Measurements from ENCODE around the gene ZBTB20. TPM values are rescaled to one million over a fixed set of nuclear protein-coding genes. Genes with fewer than 3 reads are reported as not detected.

The ZBTB20 gene
- total RNA-seq, 4 donors from 2014 or later: 4.1 to 41.8 (median 11.6) TPM

DNA sequence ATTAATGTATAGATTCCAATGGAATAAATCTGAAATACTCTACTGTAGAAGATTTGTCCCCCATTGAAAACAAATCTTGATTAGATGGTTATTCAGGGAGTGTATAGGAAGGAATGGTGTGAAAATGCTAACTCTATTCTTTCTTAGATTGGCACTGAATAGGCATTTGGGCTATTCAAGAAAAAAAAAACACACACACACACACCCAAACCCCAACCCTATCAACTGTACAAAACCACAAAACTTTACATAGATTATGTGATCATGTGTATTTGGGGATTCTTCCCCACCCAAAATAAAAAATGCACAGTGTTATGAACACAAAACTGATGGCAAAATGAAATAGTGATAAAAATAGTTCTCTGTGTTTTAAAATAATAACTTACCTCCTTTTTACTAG is 791.4 kb downstream of the ZBTB20 start:
- no peaks in the 10 kb centered on the region for H3K9me3 ChIP-seq
- no peaks in the 10 kb centered on the region for H3K4me1 ChIP-seq
- DNase-seq: no peak
- no peak for TF ChIP-seq POLR2A (IDR thresholded peaks at IDR 0.05)
- TF ChIP-seq, protein P1, sequence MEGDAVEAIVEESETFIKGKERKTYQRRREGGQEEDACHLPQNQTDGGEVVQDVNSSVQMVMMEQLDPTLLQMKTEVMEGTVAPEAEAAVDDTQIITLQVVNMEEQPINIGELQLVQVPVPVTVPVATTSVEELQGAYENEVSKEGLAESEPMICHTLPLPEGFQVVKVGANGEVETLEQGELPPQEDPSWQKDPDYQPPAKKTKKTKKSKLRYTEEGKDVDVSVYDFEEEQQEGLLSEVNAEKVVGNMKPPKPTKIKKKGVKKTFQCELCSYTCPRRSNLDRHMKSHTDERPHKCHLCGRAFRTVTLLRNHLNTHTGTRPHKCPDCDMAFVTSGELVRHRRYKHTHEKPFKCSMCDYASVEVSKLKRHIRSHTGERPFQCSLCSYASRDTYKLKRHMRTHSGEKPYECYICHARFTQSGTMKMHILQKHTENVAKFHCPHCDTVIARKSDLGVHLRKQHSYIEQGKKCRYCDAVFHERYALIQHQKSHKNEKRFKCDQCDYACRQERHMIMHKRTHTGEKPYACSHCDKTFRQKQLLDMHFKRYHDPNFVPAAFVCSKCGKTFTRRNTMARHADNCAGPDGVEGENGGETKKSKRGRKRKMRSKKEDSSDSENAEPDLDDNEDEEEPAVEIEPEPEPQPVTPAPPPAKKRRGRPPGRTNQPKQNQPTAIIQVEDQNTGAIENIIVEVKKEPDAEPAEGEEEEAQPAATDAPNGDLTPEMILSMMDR (IDR thresholded peaks at IDR 0.05): no peak
- intact Hi-C loops (cut with DNase I): no loop called here
- H3K27ac ChIP-seq: no peak overlapping the region
- H3K36me3 ChIP-seq: peaks cover 0 to 13% (median 9%) of the 10 kb centered on the region in 3 donors
- no peak overlapping the region for H3K4me3 ChIP-seq
- H3K27me3 ChIP-seq: no peaks in the 10 kb centered on the region

DNA sequence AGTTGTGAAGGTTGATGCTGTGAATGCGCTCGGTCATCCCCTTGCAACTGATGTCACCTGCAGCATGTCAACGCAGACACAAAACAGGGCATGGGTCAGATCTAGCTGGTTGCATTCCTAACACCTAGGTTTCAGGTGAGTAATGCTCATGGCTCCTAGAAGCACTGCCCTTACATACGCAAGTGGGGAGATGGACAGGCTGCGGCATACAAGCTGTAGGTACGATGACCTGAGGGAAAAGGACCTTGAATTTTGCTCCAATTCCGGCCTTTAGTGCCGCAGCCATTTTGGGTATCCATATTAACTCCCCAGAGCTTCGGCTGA is 795.3 kb downstream of the ZBTB20 start:
- no peak overlapping the region for H3K4me3 ChIP-seq
- H3K4me1 ChIP-seq: no peaks in the 10 kb centered on the region
- no peak for DNase-seq
- H3K27ac ChIP-seq: no peak overlapping the region
- no peaks in the 10 kb centered on the region for H3K27me3 ChIP-seq
- no peaks in the 10 kb centered on the region for H3K9me3 ChIP-seq
- 96 to 100% methylated on average over 9 of the region's 9 CpGs for WGBS, 2 donors
- peaks cover 0 to 35% (median 10%) of the 10 kb centered on the region in 3 donors for H3K36me3 ChIP-seq
- TF ChIP-seq, protein P1 (IDR thresholded peaks at IDR 0.05): no peak
- TF ChIP-seq POLR2A (IDR thresholded peaks at IDR 0.05): no peak
- intact Hi-C loops (cut with DNase I): no loop called here

- H3K27me3 ChIP-seq: no peaks in the 10 kb centered on the region
- H3K27ac ChIP-seq: no peak overlapping the region
- DNase-seq: no peak
- no peaks in the 10 kb centered on the region for H3K4me1 ChIP-seq
- TF ChIP-seq POLR2A (IDR thresholded peaks at IDR 0.05): no peak
- TF ChIP-seq, protein P1 (IDR thresholded peaks at IDR 0.05): no peak
- H3K36me3 ChIP-seq: peaks cover 0 to 35% (median 10%) of the 10 kb centered on the region in 3 donors
- intact Hi-C loops (cut with DNase I): no loop called here
- no peaks in the 10 kb centered on the region for H3K9me3 ChIP-seq
- 97 to 99% methylated on average over 22 to 29 of the region's 64 CpGs for WGBS, 2 donors
- H3K4me3 ChIP-seq: no peak overlapping the region
Measured at GRCh38 chr3:114351123-114351821, 795.8 kb downstream of the ZBTB20 start.

DNA sequence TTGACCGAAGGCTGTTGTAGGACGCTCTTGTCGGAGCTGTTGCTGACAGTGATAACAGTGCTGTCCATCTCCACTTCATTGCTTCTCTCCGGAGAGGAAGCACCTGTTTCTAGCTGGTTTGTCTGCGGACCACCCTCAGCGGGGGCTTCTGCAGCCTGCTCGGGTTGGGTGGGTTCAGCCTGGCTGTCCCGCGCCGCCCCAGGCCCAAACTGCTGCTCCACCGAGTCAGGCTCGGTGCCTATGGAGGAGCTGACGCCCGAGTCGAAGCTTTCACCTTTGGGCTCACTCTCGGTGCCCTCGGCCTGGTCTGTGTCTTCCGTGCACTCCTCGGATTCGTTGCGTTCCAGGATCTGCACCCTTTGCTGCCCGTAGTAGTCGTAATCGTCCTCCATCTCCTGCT is 796.4 kb downstream of the ZBTB20 start:
- no peak for DNase-seq
- intact Hi-C loops (cut with DNase I): no loop called here
- Histone ChIP-seq H3K27ac (no peak overlapping the region), H3K4me3 (no peak overlapping the region), H3K4me1 (no peaks in the 10 kb centered on the region), H3K27me3 (no peaks in the 10 kb centered on the region), H3K9me3 (no peaks in the 10 kb centered on the region), H3K36me3 (peaks cover 0 to 35% (median 10%) of the 10 kb centered on the region in 3 donors)
- WGBS, 2 donors: 96 to 97% methylated on average over 9 to 20 of the region's 24 CpGs
- no peak for TF ChIP-seq POLR2A (IDR thresholded peaks at IDR 0.05)
- TF ChIP-seq, protein P1 (IDR thresholded peaks at IDR 0.05): no peak

GRCh38 chr3:114350271-114350670 is 796.8 kb downstream of the ZBTB20 start:
- WGBS, 2 donors: 98 to 99% methylated on average over 6 to 9 of the region's 12 CpGs
- H3K27me3 ChIP-seq: no peaks in the 10 kb centered on the region
- intact Hi-C loops (cut with DNase I): no loop called here
- no peak for DNase-seq
- H3K4me1 ChIP-seq: no peaks in the 10 kb centered on the region
- no peak overlapping the region for H3K4me3 ChIP-seq
- no peak overlapping the region for H3K27ac ChIP-seq
- TF ChIP-seq POLR2A (IDR thresholded peaks at IDR 0.05): no peak
- TF ChIP-seq, protein P1 (IDR thresholded peaks at IDR 0.05): no peak
- peaks cover 0 to 35% (median 10%) of the 10 kb centered on the region in 3 donors for H3K36me3 ChIP-seq
- no peaks in the 10 kb centered on the region for H3K9me3 ChIP-seq
